Left ventricle myocardium inferior (tissue), 1 donor: ENCODE results near the gene PPP1R1B. TPM values are rescaled to one million over a fixed set of nuclear protein-coding genes. Genes with fewer than 3 reads are reported as not detected.

ENCODE experiments used
- DNase-seq: peaks from one replicate; pipeline ENCODE4 v3.0.0-alpha.2; 2020
- H3K27ac ChIP-seq: fragments of 200-600 bp; replicated peaks from 2 replicates; pipeline ENCODE4 v1.8.0; 2021
- H3K27me3 ChIP-seq: fragments of 200-600 bp; 2 replicates; pipeline ENCODE4 v1.8.0; 2021; ENCODE audit warnings: low read depth
- H3K36me3 ChIP-seq: fragments of 200-600 bp; 2 replicates; pipeline ENCODE4 v1.8.0; 2021
- H3K4me1 ChIP-seq: fragments of 200-600 bp; 2 replicates; pipeline ENCODE4 v1.8.0; 2021
- H3K4me3 ChIP-seq: fragments of 200-600 bp; 2 replicates; pipeline ENCODE4 v1.8.0; 2021; ENCODE audit warnings: mild to moderate bottlenecking, moderate library complexity
- H3K9me3 ChIP-seq: fragments of 200-600 bp; replicated peaks from 2 replicates; pipeline ENCODE4 v1.8.0; 2021
- CTCF ChIP-seq: fragments of 200-600 bp; IDR thresholded peaks from 2 replicates; pipeline ENCODE4 v1.8.0; 2021; ENCODE audit warnings: antibody characterized with exemption, mild to moderate bottlenecking, borderline replicate concordance
- intact Hi-C: fragments of 100-400 bp; cut with micrococcal nuclease; formaldehyde crosslinking; loops from one replicate; pipeline ENCODE4 v1.11.0; 2022
- total RNA-seq: library from RNA; stranded (reverse); fragmentation: NEBNext Ultra II Directional; extraction: Animal tissue kit (Norgen Biotek cat#: 25700); gene quantifications from one replicate; pipeline ENCODE4 v1.2.1, GENCODE V29; 2021
- donor health status: DM: no; HTN: yes; CAD: no; lungs with severe emphysema.

Gene PPP1R1B
- total RNA-seq, 1 donor from 2014 or later, result 0.36 TPM

- TF ChIP-seq CTCF, result no peak
- H3K27me3 ChIP-seq, result peaks cover 42% of the 10 kb centered on the region
- no peak for DNase-seq
- intact Hi-C loops, result no loop called here
- peak overlapping the region; percentile 97 for H3K27ac ChIP-seq
- no peaks in the 10 kb centered on the region for H3K9me3 ChIP-seq
- H3K4me1 ChIP-seq, result peaks cover 90% of the 10 kb centered on the region
- H3K4me3 ChIP-seq, result no peak overlapping the region
- H3K36me3 ChIP-seq, result no peaks in the 10 kb centered on the region
Observed at GRCh38 chr17:39669897-39670735, 43.4 kb downstream of the PPP1R1B start.

- peaks cover 90% of the 10 kb centered on the region for H3K4me1 ChIP-seq
- no peaks in the 10 kb centered on the region for H3K36me3 ChIP-seq
- intact Hi-C loops, result no loop called here
- no peaks in the 10 kb centered on the region for H3K9me3 ChIP-seq
- H3K27ac ChIP-seq, result peak overlapping the region; percentile 97
- DNase-seq, result no peak
- H3K27me3 ChIP-seq, result peaks cover 41% of the 10 kb centered on the region
- no peak overlapping the region for H3K4me3 ChIP-seq
- TF ChIP-seq CTCF, result no peak
Observed at GRCh38 chr17:39670746-39671145, 44.0 kb downstream of the PPP1R1B start.

- Histone ChIP-seq H3K27me3 (peaks cover 29% of the 10 kb centered on the region), H3K36me3 (no peaks in the 10 kb centered on the region), H3K4me1 (peaks cover 90% of the 10 kb centered on the region), H3K4me3 (no peak overlapping the region), H3K9me3 (no peaks in the 10 kb centered on the region), H3K27ac (peak overlapping the region; percentile 97)
- peak; percentile 69 for DNase-seq
- intact Hi-C loops, result no loop called here
- TF ChIP-seq CTCF, result peak; percentile 67
Observed at GRCh38 chr17:39671651-39672521, 45.1 kb downstream of the PPP1R1B start.

GRCh38 chr17:39672522-39673334, 46.0 kb downstream of the PPP1R1B start:
- Histone ChIP-seq H3K4me1 (peaks cover 88% of the 10 kb centered on the region), H3K9me3 (no peaks in the 10 kb centered on the region), H3K36me3 (no peaks in the 10 kb centered on the region), H3K27me3 (peaks cover 22% of the 10 kb centered on the region), H3K27ac (peak overlapping the region; percentile 97), H3K4me3 (no peak overlapping the region)
- TF ChIP-seq CTCF, result no peak
- DNase-seq, result no peak
- intact Hi-C loops, result no loop called here
